ENCODE data around the gene RGS9BP. TPM values are rescaled to one million over a fixed set of nuclear protein-coding genes. Genes with fewer than 3 reads are reported as not detected.

Gene RGS9BP
- total RNA-seq (2013) = 0.12 TPM
- polyA plus RNA-seq (under 1 TPM in 1 of 3 donors, not detected in 2; 0.03 TPM), polyA minus RNA-seq (0.14 and 0.32 TPM in 2 replicates), total RNA-seq (0.12 to 0.92 (median 0.23) reads per million in 11 experiments)

- Mint-ChIP-seq H3K27ac (peak within 1 kb of the TSS in 5 of 7 donors; percentile 6 to 80 (median 53)), H3K9me3 (peaks cover 0 to 9% (median 0%) of the 10 kb centered on the region in 7 donors), H3K27me3 (ENCODE audit: low read depth in 3 of 3) (peaks cover 33 to 45% (median 37%) of the 10 kb centered on the region in 3 donors), H3K36me3 (peaks cover 5 to 10% of the 10 kb centered on the region in 2 donors), H3K4me3 (peak within 1 kb of the TSS; percentile 79 to 86), H3K4me1 (peaks cover 42% of the 10 kb centered on the region)
- peak within 1 kb of the TSS; percentile 94 for H3K4me2 ChIP-seq (replicated peaks; ENCODE audit: extremely low read depth, low read length, poor library complexity, severe bottlenecking)
- no peaks in the 10 kb centered on the region for H3K36me3 ChIP-seq (replicated peaks in 1 of 2; ENCODE audit: control insufficient read depth in 1 of 2, insufficient read depth in 2 of 2, low read length in 2 of 2)
- intact Hi-C loops (cut with micrococcal nuclease) = loop anchor here (2.0 to 10.0 kb wide), 2 partner anchors 15 to 271 kb away; partner anchors contain the start of genes DPY19L3 (in 2 of the 2) and NUDT19 (in 1 of the 2)
- H4K20me1 ChIP-seq (ENCODE audit: insufficient read depth, low read length) = peaks cover 37% of the 10 kb centered on the region
- H3K9me3 ChIP-seq (replicated peaks in 1 of 2; ENCODE audit: control insufficient read depth in 1 of 2, insufficient read depth in 1 of 2, low read length in 2 of 2) = peaks cover 0 to 6% of the 10 kb centered on the region in 2 donors
- peak within 1 kb of the TSS; percentile 50 to 82 for H3K27ac ChIP-seq (ENCODE audit: low read depth in 1 of 2, low read length in 2 of 2)
- DNase-seq = peak; percentile 52 to 59 (median 57)
- H3K79me2 ChIP-seq (ENCODE audit: insufficient read depth, low read length) = peaks cover 41% of the 10 kb centered on the region
- peak within 1 kb of the TSS; percentile 75 for H3K9ac ChIP-seq (ENCODE audit: insufficient read depth, low read length, poor library complexity, severe bottlenecking)
- H3K4me1 ChIP-seq (ENCODE audit: control insufficient read depth in 1 of 2, insufficient read depth in 2 of 2, low read length in 2 of 2) = peaks cover 38 to 53% of the 10 kb centered on the region in 2 donors
- peak within 1 kb of the TSS; percentile 94 for H2AFZ ChIP-seq (ENCODE audit: insufficient read depth, low read depth, low read length, poor library complexity, severe bottlenecking)
- no peak for TF ChIP-seq CTCF (IDR thresholded peaks at IDR 0.05)
- peak within 1 kb of the TSS; percentile 76 to 95 (median 87) for H3K4me3 ChIP-seq (replicated peaks in 1 of 3; ENCODE audit: low read depth in 2 of 3, low read length in 3 of 3)
- H3K27me3 ChIP-seq (ENCODE audit: control insufficient read depth in 2 of 2, insufficient read depth in 2 of 2, low read length in 2 of 2) = peaks cover 21 to 29% of the 10 kb centered on the region in 2 donors
- WGBS (ENCODE audit: insufficient coverage) = 4% methylated on average over 53 of the region's 53 CpGs
Measured at GRCh38 chr19:32675720-32676185, at the start of gene RGS9BP. Gene RGS9BP, plus strand, starts transcription at chr19:32675848. Its CDS starts 416 bp downstream, at chr19:32676264.

GRCh38 chr19:32626969-32627368 is 48.7 kb upstream of the RGS9BP start:
- Histone ChIP-seq H3K36me3 (replicated peaks in 1 of 2; ENCODE audit: control insufficient read depth in 1 of 2, insufficient read depth in 2 of 2, low read length in 2 of 2) (peaks cover 71 to 91% of the 10 kb centered on the region in 2 donors), H3K4me1 (ENCODE audit: control insufficient read depth in 1 of 2, insufficient read depth in 2 of 2, low read length in 2 of 2) (no peaks in the 10 kb centered on the region), H3K27ac (ENCODE audit: low read depth in 1 of 2, low read length in 2 of 2) (no peak overlapping the region), H3K4me2 (replicated peaks; ENCODE audit: extremely low read depth, low read length, poor library complexity, severe bottlenecking) (no peak overlapping the region), H2AFZ (ENCODE audit: insufficient read depth, low read depth, low read length, poor library complexity, severe bottlenecking) (no peak overlapping the region), H3K79me2 (ENCODE audit: insufficient read depth, low read length) (no peaks in the 10 kb centered on the region), H3K9me3 (replicated peaks in 1 of 2; ENCODE audit: control insufficient read depth in 1 of 2, insufficient read depth in 1 of 2, low read length in 2 of 2) (no peaks in the 10 kb centered on the region), H3K27me3 (ENCODE audit: control insufficient read depth in 2 of 2, insufficient read depth in 2 of 2, low read length in 2 of 2) (no peaks in the 10 kb centered on the region), H4K20me1 (ENCODE audit: insufficient read depth, low read length) (no peaks in the 10 kb centered on the region), H3K9ac (ENCODE audit: insufficient read depth, low read length, poor library complexity, severe bottlenecking) (no peak overlapping the region), H3K4me3 (replicated peaks in 1 of 3; ENCODE audit: low read depth in 2 of 3, low read length in 3 of 3) (no peak overlapping the region)
- H3K27me3 Mint-ChIP-seq (ENCODE audit: low read depth in 3 of 3) = no peaks in the 10 kb centered on the region
- WGBS (ENCODE audit: insufficient coverage) = no CpG with 5 or more reads among the region's 4 CpGs
- H3K36me3 Mint-ChIP-seq = peaks cover 75 to 89% of the 10 kb centered on the region in 2 donors
- peaks cover 0 to 3% (median 0%) of the 10 kb centered on the region in 7 donors for H3K9me3 Mint-ChIP-seq
- H3K4me3 Mint-ChIP-seq = no peak overlapping the region
- H3K4me1 Mint-ChIP-seq = peaks cover 5% of the 10 kb centered on the region
- no peak overlapping the region for H3K27ac Mint-ChIP-seq
- no peak for DNase-seq
- no peak for TF ChIP-seq CTCF (IDR thresholded peaks at IDR 0.05)
- intact Hi-C loops (cut with micrococcal nuclease) = no loop called here
